ENCODE measurements around the gene UBE2O. TPM values are rescaled to one million over a fixed set of nuclear protein-coding genes. Genes with fewer than 3 reads are reported as not detected.

UBE2O gene
- total RNA-seq, 2 donors from 2014 or later, result 45.4 to 46.5 TPM

DNA sequence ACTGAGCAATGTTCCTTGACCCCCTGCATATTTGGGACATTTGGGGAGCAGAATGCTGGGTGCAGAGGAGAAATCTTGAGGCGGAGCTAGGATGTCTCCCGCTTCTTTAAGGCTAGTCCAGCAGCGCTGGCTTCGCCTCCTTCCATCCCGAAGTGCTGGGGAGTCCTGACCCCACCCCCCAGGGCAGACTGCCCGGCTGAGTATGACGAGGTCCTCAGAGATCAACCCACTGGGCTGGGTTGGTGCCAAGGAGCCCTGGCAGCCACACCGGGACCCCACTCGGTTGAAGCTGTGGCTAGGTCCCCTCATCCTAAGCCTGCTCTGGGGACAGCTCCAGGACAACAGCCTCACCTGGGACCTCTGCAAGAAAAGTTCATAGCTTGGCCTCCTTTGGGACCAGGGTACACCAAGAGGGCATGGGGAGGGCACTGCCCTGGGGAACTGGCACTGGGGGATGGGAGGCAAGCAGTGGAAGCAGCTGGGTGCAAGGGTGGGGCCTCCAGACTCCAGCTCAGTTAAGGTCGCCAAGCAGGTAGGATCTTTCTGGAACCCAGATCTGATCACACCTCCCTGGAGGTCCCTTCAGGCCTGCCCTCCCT lies 37.3 kb upstream of the UBE2O start:
- H3K36me3 ChIP-seq (ENCODE audit: control insufficient read depth, insufficient read depth, low read length), result no peaks in the 10 kb centered on the region
- peaks cover 4% of the 10 kb centered on the region for H3K36me3 Mint-ChIP-seq (ENCODE audit: low read depth)
- no peak overlapping the region for H3K4me3 Mint-ChIP-seq
- H3K4me1 ChIP-seq (ENCODE audit: control insufficient read depth, insufficient read depth, low read length), result no peaks in the 10 kb centered on the region
- no peaks in the 10 kb centered on the region for H3K27me3 ChIP-seq (ENCODE audit: control insufficient read depth, insufficient read depth, low read length, poor library complexity, severe bottlenecking)
- no peaks in the 10 kb centered on the region for H3K27me3 Mint-ChIP-seq (ENCODE audit: insufficient read depth)
- H3K27ac ChIP-seq (ENCODE audit: low read depth, low read length), result no peak overlapping the region
- no peak for DNase-seq
- no peak overlapping the region for H3K27ac Mint-ChIP-seq
- no peak overlapping the region for H3K4me3 ChIP-seq (ENCODE audit: low read length)
- WGBS, 2 experiments (ENCODE audit: insufficient coverage in 1 of 2, insufficient read length in 1 of 2), result 90% methylated on average over 7 to 10 of the region's 10 CpGs
- no peaks in the 10 kb centered on the region for H3K9me3 Mint-ChIP-seq
- TF ChIP-seq, protein P1, sequence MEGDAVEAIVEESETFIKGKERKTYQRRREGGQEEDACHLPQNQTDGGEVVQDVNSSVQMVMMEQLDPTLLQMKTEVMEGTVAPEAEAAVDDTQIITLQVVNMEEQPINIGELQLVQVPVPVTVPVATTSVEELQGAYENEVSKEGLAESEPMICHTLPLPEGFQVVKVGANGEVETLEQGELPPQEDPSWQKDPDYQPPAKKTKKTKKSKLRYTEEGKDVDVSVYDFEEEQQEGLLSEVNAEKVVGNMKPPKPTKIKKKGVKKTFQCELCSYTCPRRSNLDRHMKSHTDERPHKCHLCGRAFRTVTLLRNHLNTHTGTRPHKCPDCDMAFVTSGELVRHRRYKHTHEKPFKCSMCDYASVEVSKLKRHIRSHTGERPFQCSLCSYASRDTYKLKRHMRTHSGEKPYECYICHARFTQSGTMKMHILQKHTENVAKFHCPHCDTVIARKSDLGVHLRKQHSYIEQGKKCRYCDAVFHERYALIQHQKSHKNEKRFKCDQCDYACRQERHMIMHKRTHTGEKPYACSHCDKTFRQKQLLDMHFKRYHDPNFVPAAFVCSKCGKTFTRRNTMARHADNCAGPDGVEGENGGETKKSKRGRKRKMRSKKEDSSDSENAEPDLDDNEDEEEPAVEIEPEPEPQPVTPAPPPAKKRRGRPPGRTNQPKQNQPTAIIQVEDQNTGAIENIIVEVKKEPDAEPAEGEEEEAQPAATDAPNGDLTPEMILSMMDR (conservative IDR thresholded peaks at IDR 0.05), result no peak
- H3K4me1 Mint-ChIP-seq, result peaks cover 10% of the 10 kb centered on the region
- H3K9me3 ChIP-seq (ENCODE audit: control insufficient read depth, low read length), result no peaks in the 10 kb centered on the region
- no peak overlapping the region for H3K9ac ChIP-seq (ENCODE audit: extremely low read depth, low read length, poor library complexity, severe bottlenecking)

DNA sequence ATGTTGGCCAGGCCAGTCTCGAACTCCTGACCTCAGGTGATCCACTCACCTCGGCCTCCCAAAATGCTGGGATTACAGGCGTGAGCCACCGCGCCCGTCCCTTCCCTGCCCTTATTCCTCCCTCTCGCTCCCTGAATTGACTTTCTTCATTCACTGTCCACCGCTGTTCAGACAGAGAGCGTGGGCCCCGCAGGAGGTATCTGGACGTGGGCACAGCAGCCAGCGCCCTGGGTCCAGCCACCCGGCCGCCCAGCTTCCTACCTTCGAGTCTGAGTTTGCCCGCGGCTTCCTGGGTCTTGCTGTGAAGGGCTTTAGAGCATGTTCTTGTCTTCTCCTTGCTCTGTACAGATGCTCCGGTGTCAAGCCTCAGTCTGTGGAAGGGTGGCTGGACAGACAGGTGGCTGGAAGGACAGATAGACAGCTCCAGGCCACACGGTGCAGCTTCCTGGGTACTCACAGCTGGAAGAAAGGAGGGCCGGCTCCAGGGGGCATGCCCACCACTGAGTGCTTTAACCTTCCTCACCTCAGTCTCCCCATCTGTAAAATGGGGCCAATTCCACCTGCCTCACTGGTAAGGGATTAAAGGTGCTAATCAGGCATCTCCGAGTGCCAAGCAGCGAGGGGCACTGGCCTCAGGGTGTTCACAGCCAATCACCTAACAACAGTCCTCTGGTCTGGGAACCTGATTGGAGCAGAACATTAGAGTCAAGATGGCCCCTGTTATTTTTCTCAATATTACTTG lies 34.7 kb upstream of the UBE2O start:
- no peak overlapping the region for H3K4me3 Mint-ChIP-seq
- no peak overlapping the region for H3K27ac ChIP-seq (ENCODE audit: low read depth, low read length)
- H3K9ac ChIP-seq (ENCODE audit: extremely low read depth, low read length, poor library complexity, severe bottlenecking), result no peak overlapping the region
- H3K4me1 ChIP-seq (ENCODE audit: control insufficient read depth, insufficient read depth, low read length), result no peaks in the 10 kb centered on the region
- H3K36me3 ChIP-seq (ENCODE audit: control insufficient read depth, insufficient read depth, low read length), result no peaks in the 10 kb centered on the region
- H3K9me3 ChIP-seq (ENCODE audit: control insufficient read depth, low read length), result no peaks in the 10 kb centered on the region
- no peak for DNase-seq
- 90 to 100% methylated on average over 15 to 22 of the region's 22 CpGs for whole genome bisulfite sequencing, 2 experiments (ENCODE audit: insufficient coverage in 1 of 2, insufficient read length in 1 of 2)
- H3K4me1 Mint-ChIP-seq, result peaks cover 2% of the 10 kb centered on the region
- H3K36me3 Mint-ChIP-seq (ENCODE audit: low read depth), result peaks cover 11% of the 10 kb centered on the region
- H3K9me3 Mint-ChIP-seq, result no peaks in the 10 kb centered on the region
- H3K4me3 ChIP-seq (ENCODE audit: low read length), result no peak overlapping the region
- TF ChIP-seq, protein P1 (conservative IDR thresholded peaks at IDR 0.05), result no peak
- H3K27me3 Mint-ChIP-seq (ENCODE audit: insufficient read depth), result no peaks in the 10 kb centered on the region
- no peak overlapping the region for H3K27ac Mint-ChIP-seq
- no peaks in the 10 kb centered on the region for H3K27me3 ChIP-seq (ENCODE audit: control insufficient read depth, insufficient read depth, low read length, poor library complexity, severe bottlenecking)

DNA sequence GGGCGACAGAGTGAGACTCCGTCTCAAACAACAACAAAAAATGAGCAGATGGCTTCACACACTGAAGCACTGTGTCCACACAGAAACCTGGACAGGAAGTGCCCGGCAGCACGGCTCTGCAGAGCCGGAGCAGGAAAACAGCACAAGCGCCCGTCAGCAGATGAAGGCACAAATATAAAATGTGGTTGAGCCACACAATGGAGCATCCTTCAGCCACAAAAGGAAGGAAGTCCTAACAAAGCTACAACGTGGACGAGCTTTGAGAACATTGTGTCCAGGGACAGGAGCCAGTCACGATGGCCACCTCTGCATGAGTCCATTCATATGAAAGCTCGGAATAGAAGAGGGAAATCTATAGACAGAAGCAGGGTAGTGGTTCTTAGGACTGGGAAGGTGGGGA lies 32.6 kb upstream of the UBE2O start:
- Histone ChIP-seq H3K36me3 (ENCODE audit: control insufficient read depth, insufficient read depth, low read length) (no peaks in the 10 kb centered on the region), H3K27me3 (ENCODE audit: control insufficient read depth, insufficient read depth, low read length, poor library complexity, severe bottlenecking) (no peaks in the 10 kb centered on the region), H3K4me3 (ENCODE audit: low read length) (no peak overlapping the region), H3K4me1 (ENCODE audit: control insufficient read depth, insufficient read depth, low read length) (no peaks in the 10 kb centered on the region), H3K9me3 (ENCODE audit: control insufficient read depth, low read length) (no peaks in the 10 kb centered on the region), H3K9ac (ENCODE audit: extremely low read depth, low read length, poor library complexity, severe bottlenecking) (no peak overlapping the region), H3K27ac (ENCODE audit: low read depth, low read length) (no peak overlapping the region)
- no peaks in the 10 kb centered on the region for H3K9me3 Mint-ChIP-seq
- H3K27ac Mint-ChIP-seq, result no peak overlapping the region
- WGBS, 2 experiments (ENCODE audit: insufficient coverage in 1 of 2, insufficient read length in 1 of 2), result 85 to 90% methylated on average over 11 of the region's 11 CpGs
- H3K4me3 Mint-ChIP-seq, result no peak overlapping the region
- H3K36me3 Mint-ChIP-seq (ENCODE audit: low read depth), result peaks cover 13% of the 10 kb centered on the region
- H3K4me1 Mint-ChIP-seq, result no peaks in the 10 kb centered on the region
- TF ChIP-seq, protein P1 (conservative IDR thresholded peaks at IDR 0.05), result no peak
- no peaks in the 10 kb centered on the region for H3K27me3 Mint-ChIP-seq (ENCODE audit: insufficient read depth)
- DNase-seq, result no peak

Data from endodermal cell (in vitro differentiated cells).